ENCODE measurements around the gene PDCD1. TPM values are rescaled to one million over a fixed set of nuclear protein-coding genes. Genes with fewer than 3 reads are reported as not detected.

PDCD1 gene
- total and polyA plus RNA-seq, 2 of the 8 experiments (the other 6 are each of a cell fraction or from before 2014, with no cell fraction given), result 0.48 to 1.1 TPM

DNA sequence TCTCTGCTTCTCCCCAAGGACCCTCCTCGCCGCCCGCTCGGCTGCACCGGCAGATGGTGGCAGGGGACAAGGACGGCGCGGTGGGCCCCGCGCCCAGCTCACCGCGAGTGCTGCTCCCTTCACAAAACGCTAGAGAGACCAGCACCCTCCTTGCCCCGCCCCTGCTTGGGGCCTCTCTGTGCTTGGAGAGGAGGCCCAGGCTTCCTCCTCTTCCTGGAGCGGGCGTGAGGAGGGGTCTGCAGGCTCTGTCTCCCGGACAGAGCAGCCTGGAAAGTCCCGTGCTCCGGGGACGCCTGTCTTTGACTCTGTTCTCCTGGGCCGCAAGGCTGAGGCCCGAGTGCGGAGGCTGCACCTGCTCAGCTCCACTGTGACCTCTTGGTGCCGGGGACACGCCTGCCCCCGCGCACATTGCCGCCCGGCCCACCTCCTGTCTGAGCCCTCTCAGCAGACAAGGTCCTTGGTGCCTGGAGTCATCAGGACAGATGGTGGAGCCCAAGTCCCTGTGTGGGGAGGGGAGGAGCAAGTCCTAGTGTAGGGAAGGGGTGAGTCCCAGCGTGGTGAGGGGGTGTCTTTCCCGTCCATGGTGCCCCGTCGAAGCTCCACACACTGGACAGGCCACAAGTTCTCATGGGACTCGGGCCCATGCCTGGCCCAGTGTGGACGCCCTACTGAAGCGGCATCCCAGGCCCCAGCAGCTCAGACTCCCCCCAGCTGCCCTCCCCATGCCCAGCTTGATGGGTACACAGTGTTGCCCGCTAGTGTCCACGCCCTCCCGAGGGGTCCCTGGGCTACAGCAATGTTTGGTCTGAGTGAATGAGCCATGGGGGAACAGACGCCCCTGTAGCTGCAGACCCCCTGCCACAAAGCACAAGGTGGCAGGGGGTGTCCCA is 44.7 kb upstream of the PDCD1 start:
- Histone ChIP-seq H4K5ac (ENCODE audit: insufficient read length, low read depth, low read length) (no peak overlapping the region), H4K20me1 (replicated peaks in 1 of 2; ENCODE audit: control insufficient read depth in 1 of 2, insufficient read depth in 2 of 2, low read length in 2 of 2) (peaks cover 0 to 4% of the 10 kb centered on the region in 2 experiments), H3K4me3 (ENCODE audit: extremely low read depth in 1 of 4, insufficient read depth in 2 of 4, low read depth in 3 of 4, low read length in 4 of 4) (no peak overlapping the region), H4K8ac (ENCODE audit: extremely low read depth, insufficient read depth, low read length) (no peak overlapping the region; the same call in 1 of the 2 replicates), H3K27ac (ENCODE audit: low read depth, low read length) (no peak overlapping the region), H2AK5ac (ENCODE audit: low read depth, low read length) (no peak overlapping the region), H3K9me3 (ENCODE audit: insufficient read depth in 2 of 2, low read depth in 1 of 2, low read length in 1 of 2) (no peaks in the 10 kb centered on the region), H2BK12ac (ENCODE audit: low read depth, low read length) (0 out of 2 replicates have a peak overlapping the region, but pooled peaks have one; percentile 17), H3K9ac (replicated peaks in 1 of 4; ENCODE audit: extremely low read depth in 1 of 4, low read depth in 3 of 4, low read length in 3 of 4) (no peak overlapping the region), H3K14ac (ENCODE audit: insufficient read length) (no peak overlapping the region), H2AFZ (ENCODE audit: low read length) (no peak overlapping the region), H2BK20ac (ENCODE audit: low read length) (no peak overlapping the region), H3K23me2 (ENCODE audit: low read depth, low read length) (peaks cover 8% of the 10 kb centered on the region; the same call in 1 of the 2 replicates), H3K23ac (ENCODE audit: insufficient read length) (no peak overlapping the region), H3K56ac (replicated peaks; ENCODE audit: insufficient read length, low read depth, low read length) (no peak overlapping the region), H2BK15ac (ENCODE audit: low read length) (no peak overlapping the region), H3K4ac (replicated peaks; ENCODE audit: insufficient read length, low read depth, low read length) (no peak overlapping the region), H4K91ac (replicated peaks; ENCODE audit: insufficient read length, low read length) (peak overlapping the region; percentile 29), H3K18ac (ENCODE audit: extremely low read depth, low read length) (no peak overlapping the region), H3K36me3 (ENCODE audit: control insufficient read depth in 2 of 4, insufficient read depth in 4 of 4, low read length in 3 of 4) (no peaks in the 10 kb centered on the region; a peak in 1 of 8 replicates), H3K79me2 (ENCODE audit: control insufficient read depth in 1 of 2, insufficient read depth in 2 of 2, low read length in 2 of 2) (no peaks in the 10 kb centered on the region), H2BK5ac (ENCODE audit: low read depth, low read length) (no peak overlapping the region), H3K4me1 (replicated peaks in 1 of 4; ENCODE audit: control insufficient read depth in 3 of 4, insufficient read depth in 4 of 4, low read length in 3 of 4) (peaks cover 0 to 21% (median 13%) of the 10 kb centered on the region in 4 experiments; a peak in 6 of 7 replicates), H3K4me2 (ENCODE audit: insufficient read depth in 1 of 2, low read depth in 2 of 2, low read length in 2 of 2) (0 out of 4 replicates have a peak overlapping the region, but pooled peaks of 1 of the 2 experiments have one; percentile 8), H3K27me3 (replicated peaks in 1 of 4; ENCODE audit: control insufficient read depth in 3 of 4, extremely low read depth in 1 of 4, insufficient read depth in 3 of 4, low read length in 3 of 4) (peaks cover 0 to 2% (median 0%) of the 10 kb centered on the region in 4 experiments; a peak in 2 of 7 replicates), H2BK120ac (replicated peaks; ENCODE audit: low read depth, low read length) (no peak overlapping the region), H3K79me1 (ENCODE audit: low read depth, low read length) (no peaks in the 10 kb centered on the region; the same call in 1 of the 2 replicates)
- no peak for DNase-seq (ENCODE audit: low read depth in 1 of 2, low spot score in 2 of 2)
- no peak for TF ChIP-seq NRF1 (IDR thresholded peaks at IDR 0.05; ENCODE audit: low read depth, low read length)
- TF ChIP-seq CEBPB (IDR thresholded peaks at IDR 0.05; ENCODE audit: low read depth, low read length), result no peak
- TF ChIP-seq RXRA (IDR thresholded peaks at IDR 0.05; ENCODE audit: insufficient read depth, low read depth, low read length), result no peak
- TF ChIP-seq HDAC6 (IDR thresholded peaks at IDR 0.05; ENCODE audit: low read depth, low read length), result no peak
- 0 out of 2 replicates have a peak, but pooled peaks have one; percentile 13 for TF ChIP-seq GABPA (IDR thresholded peaks at IDR 0.05; ENCODE audit: borderline replicate concordance, insufficient read depth, low read length)
- POLR2A ChIA-PET (ENCODE audit: partially characterized antibody), result interaction anchor here (1.3 kb wide), 1 partner anchor 15 kb away, joined by 3 read pairs; no protein-coding TSS in a partner anchor
- FAIRE-seq, result no peak
- 89% methylated on average over 27 of the region's 40 CpGs; no CpG with 5 or more reads in 1 of the 2 experiments for WGBS, 2 experiments (ENCODE audit: extremely low coverage in 1 of 2, insufficient coverage in 1 of 2, insufficient read length in 1 of 2, insufficient replicate concordance in 2 of 2, low coverage in 1 of 2, low lambda C conversion rate in 2 of 2, missing lambda C conversion rate in 1 of 2)
- CTCF ChIA-PET (ENCODE audit: partially characterized antibody), result interaction anchor here (0.6 to 1.5 kb wide), 2 partner anchors 7 to 92 kb away, joined by 3 to 5 read pairs; no protein-coding TSS in a partner anchor

Measured in H1 (cell line).